CD14-positive monocyte (primary cell): ENCODE measurements around the gene TSC22D1. TPM values are rescaled to one million over a fixed set of nuclear protein-coding genes. Genes with fewer than 3 reads are reported as not detected.

Source experiments
- DNase-seq, 3 donors: peaks; one replicate each; pipeline ENCODE4 v3.0.0-alpha.2; 2011 to 2022
- H2AFZ ChIP-seq: 2 replicates; pipeline ENCODE4 v1.6.0; 2012; ENCODE audit warnings: mild to moderate bottlenecking, low read depth, low read length, inconsistent platforms; ENCODE audit not compliant: insufficient read depth, poor library complexity, severe bottlenecking
- H3K27ac ChIP-seq, 2 donors: 1 replicate in 1 of 2; 2 replicates in 1 of 2; pipeline ENCODE4 v1.5.1; 2012 to 2013; ENCODE audit warnings: low read length in 2 of 2, control low read depth in 1 of 2, inconsistent platforms in 1 of 2, low read depth in 1 of 2, mild to moderate bottlenecking in 1 of 2
- H3K27me3 ChIP-seq, 2 donors: one replicate each; pipeline versions ENCODE4 v1.6.0 to v1.6.1; 2011 to 2013; ENCODE audit warnings: low read length in 2 of 2; ENCODE audit not compliant: control insufficient read depth in 2 of 2, insufficient read depth in 2 of 2
- H3K36me3 ChIP-seq, 2 donors: replicated peaks in 1 of 2; 1 replicate in 1 of 2; 2 replicates in 1 of 2; pipeline versions ENCODE4 v1.5.1 to v1.6.1; 2012 to 2013; ENCODE audit warnings: low read length in 2 of 2, control low read depth in 1 of 2, inconsistent platforms in 1 of 2, mild to moderate bottlenecking in 1 of 2; ENCODE audit not compliant: insufficient read depth in 2 of 2, control insufficient read depth in 1 of 2
- H3K4me1 ChIP-seq, 2 donors: 1 replicate in 1 of 2; 2 replicates in 1 of 2; pipeline versions ENCODE4 v1.5.1 to v1.6.1; 2012 to 2013; ENCODE audit warnings: low read length in 2 of 2, control low read depth in 1 of 2, inconsistent platforms in 1 of 2, mild to moderate bottlenecking in 1 of 2, moderate library complexity in 1 of 2; ENCODE audit not compliant: insufficient read depth in 2 of 2, control insufficient read depth in 1 of 2
- H3K4me2 ChIP-seq: replicated peaks from 2 replicates; pipeline ENCODE3; 2012; ENCODE audit warnings: low read length, moderate library complexity, mild to moderate bottlenecking; ENCODE audit not compliant: poor library complexity, severe bottlenecking; ENCODE audit errors: extremely low read depth
- H3K4me3 ChIP-seq, 3 experiments: fragments of 200-600 bp in 1 of 3; sonication (generic) in 1 of 3; replicated peaks in 1 of 3; 1 replicate in 2 of 3; 2 replicates in 1 of 3; pipeline ENCODE4 v1.5.1; 2011 to 2013; ENCODE audit warnings: low read length in 3 of 3, mild to moderate bottlenecking in 3 of 3, control low read depth in 2 of 3, low read depth in 2 of 3, inconsistent platforms in 1 of 3, moderate library complexity in 1 of 3
- H3K79me2 ChIP-seq: 2 replicates; pipeline ENCODE4 v1.6.0; 2012; ENCODE audit warnings: mild to moderate bottlenecking, control low read depth, inconsistent platforms, low read length, moderate library complexity; ENCODE audit not compliant: insufficient read depth
- H3K9ac ChIP-seq: 2 replicates; pipeline ENCODE4 v1.6.0; 2017; ENCODE audit warnings: low read length, mild to moderate bottlenecking; ENCODE audit not compliant: insufficient read depth, poor library complexity, severe bottlenecking
- H3K9me3 ChIP-seq, 2 donors: replicated peaks in 1 of 2; 1 replicate in 1 of 2; 2 replicates in 1 of 2; pipeline versions ENCODE4 v1.5.1 to v1.6.1; 2012 to 2013; ENCODE audit warnings: low read length in 2 of 2, control low read depth in 1 of 2; ENCODE audit not compliant: control insufficient read depth in 1 of 2, insufficient read depth in 1 of 2
- H4K20me1 ChIP-seq: 2 replicates; pipeline ENCODE4 v1.6.0; 2012; ENCODE audit warnings: mild to moderate bottlenecking, low read length, control low read depth, moderate library complexity; ENCODE audit not compliant: insufficient read depth
- H3K27ac Mint-ChIP-seq, 7 donors: one replicate each; pipeline ENCODE4 v1.8.0; 2020; ENCODE audit warnings: mild to moderate bottlenecking in 7 of 7, mixed read lengths in 7 of 7, moderate library complexity in 6 of 7, inconsistent platforms in 2 of 7
- H3K27me3 Mint-ChIP-seq, 3 donors: one replicate each; pipeline ENCODE4 v1.8.0; 2021 to 2022; ENCODE audit warnings: low read depth in 3 of 3, mild to moderate bottlenecking in 3 of 3, mixed read lengths in 3 of 3, moderate library complexity in 3 of 3, inconsistent platforms in 1 of 3
- H3K36me3 Mint-ChIP-seq, 2 donors: one replicate each; pipeline ENCODE4 v1.8.0; 2020; ENCODE audit warnings: mixed read lengths in 2 of 2, inconsistent platforms in 1 of 2, mild to moderate bottlenecking in 1 of 2
- H3K4me1 Mint-ChIP-seq: one replicate; pipeline ENCODE4 v1.8.0; 2020; ENCODE audit warnings: mild to moderate bottlenecking, mixed read lengths
- H3K4me3 Mint-ChIP-seq, 2 donors: one replicate each; pipeline ENCODE4 v1.8.0; 2020; ENCODE audit warnings: mild to moderate bottlenecking in 2 of 2, mixed read lengths in 2 of 2, moderate library complexity in 1 of 2
- H3K9me3 Mint-ChIP-seq, 7 donors: one replicate each; pipeline ENCODE4 v1.8.0; 2020 to 2022; ENCODE audit warnings: mixed read lengths in 7 of 7, mild to moderate bottlenecking in 6 of 7, moderate library complexity in 6 of 7, inconsistent platforms in 2 of 7
- WGBS: methylation state at CpG from one replicate; pipeline ENCODE4 v1.1.5; 2013; ENCODE audit warnings: missing lambda C conversion rate; ENCODE audit not compliant: insufficient coverage; 5-methylcytosine and 5-hydroxymethylcytosine counted together
- intact Hi-C, 2 donors: fragments of 100-400 bp; cut with micrococcal nuclease; formaldehyde crosslinking; loops; one replicate each; pipeline versions ENCODE4 v1.15.0 to v1.15.1; 2023
- polyA plus RNA-seq, 3 donors: library from polyadenylated mRNA; depleted of rRNA in 1 of 3; unstranded in 2 of 3; stranded (reverse) in 1 of 3; fragments of 300-500 nt in 2 of 3; fragments of >200 nt in 1 of 3; fragmentation: Illumina TruSeq in 2 of 3; gene quantifications; 1 replicate in 2 of 3; 2 replicates in 1 of 3; pipeline ENCODE4 v1.2.3, GENCODE V29; 2012 to 2021
- TF ChIP-seq, protein P1 (sequence below): fragments of 200-600 bp; IDR thresholded peaks from one replicate; pipeline ENCODE4 v1.8.0; 2022; ENCODE audit warnings: antibody characterized with exemption, mild to moderate bottlenecking

Gene TSC22D1
- polyA plus RNA-seq, 3 donors: 1.9 to 10.4 (median 3.1) TPM

DNA sequence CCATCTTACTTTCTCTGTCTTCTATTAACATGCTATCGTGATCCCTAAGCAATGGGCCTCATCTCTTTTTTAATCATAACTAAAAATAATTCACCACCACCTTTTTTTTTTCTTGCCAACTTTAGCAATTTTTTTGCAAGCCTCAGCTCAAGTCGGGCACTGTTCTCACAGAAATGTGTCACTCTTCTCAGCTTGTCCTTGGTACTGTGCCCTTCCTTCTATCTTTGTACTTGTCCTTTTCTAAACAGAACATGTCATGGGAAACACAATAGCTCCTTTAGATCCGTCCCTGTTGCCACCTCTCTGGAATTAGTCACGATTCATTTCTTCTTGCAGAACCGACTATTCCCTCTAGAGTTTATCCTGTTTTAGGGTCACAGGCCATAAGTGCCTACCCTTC, 192.2 kb downstream of the TSC22D1 start:
- no peak overlapping the region for H2AFZ ChIP-seq
- H4K20me1 ChIP-seq: no peaks in the 10 kb centered on the region
- H3K4me3 ChIP-seq: no peak overlapping the region
- TF ChIP-seq, protein P1, sequence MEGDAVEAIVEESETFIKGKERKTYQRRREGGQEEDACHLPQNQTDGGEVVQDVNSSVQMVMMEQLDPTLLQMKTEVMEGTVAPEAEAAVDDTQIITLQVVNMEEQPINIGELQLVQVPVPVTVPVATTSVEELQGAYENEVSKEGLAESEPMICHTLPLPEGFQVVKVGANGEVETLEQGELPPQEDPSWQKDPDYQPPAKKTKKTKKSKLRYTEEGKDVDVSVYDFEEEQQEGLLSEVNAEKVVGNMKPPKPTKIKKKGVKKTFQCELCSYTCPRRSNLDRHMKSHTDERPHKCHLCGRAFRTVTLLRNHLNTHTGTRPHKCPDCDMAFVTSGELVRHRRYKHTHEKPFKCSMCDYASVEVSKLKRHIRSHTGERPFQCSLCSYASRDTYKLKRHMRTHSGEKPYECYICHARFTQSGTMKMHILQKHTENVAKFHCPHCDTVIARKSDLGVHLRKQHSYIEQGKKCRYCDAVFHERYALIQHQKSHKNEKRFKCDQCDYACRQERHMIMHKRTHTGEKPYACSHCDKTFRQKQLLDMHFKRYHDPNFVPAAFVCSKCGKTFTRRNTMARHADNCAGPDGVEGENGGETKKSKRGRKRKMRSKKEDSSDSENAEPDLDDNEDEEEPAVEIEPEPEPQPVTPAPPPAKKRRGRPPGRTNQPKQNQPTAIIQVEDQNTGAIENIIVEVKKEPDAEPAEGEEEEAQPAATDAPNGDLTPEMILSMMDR: no peak
- no peaks in the 10 kb centered on the region for H3K27me3 ChIP-seq
- H3K9ac ChIP-seq: no peak overlapping the region
- H3K27ac ChIP-seq: no peak overlapping the region
- H3K79me2 ChIP-seq: no peaks in the 10 kb centered on the region
- Mint-ChIP-seq H3K4me1 (peaks cover 10% of the 10 kb centered on the region), H3K4me3 (no peak overlapping the region), H3K27ac (peak overlapping the region in 1 of 7 donors; percentile 60), H3K9me3 (no peaks in the 10 kb centered on the region), H3K36me3 (no peaks in the 10 kb centered on the region), H3K27me3 (peaks cover 3 to 5% (median 4%) of the 10 kb centered on the region in 3 donors)
- no peaks in the 10 kb centered on the region for H3K4me1 ChIP-seq
- intact Hi-C loops: no loop called here
- WGBS: 91% methylated on average over 5 of the region's 5 CpGs
- H3K4me2 ChIP-seq: no peak overlapping the region
- DNase-seq: no peak
- H3K36me3 ChIP-seq: no peaks in the 10 kb centered on the region
- no peaks in the 10 kb centered on the region for H3K9me3 ChIP-seq

DNA sequence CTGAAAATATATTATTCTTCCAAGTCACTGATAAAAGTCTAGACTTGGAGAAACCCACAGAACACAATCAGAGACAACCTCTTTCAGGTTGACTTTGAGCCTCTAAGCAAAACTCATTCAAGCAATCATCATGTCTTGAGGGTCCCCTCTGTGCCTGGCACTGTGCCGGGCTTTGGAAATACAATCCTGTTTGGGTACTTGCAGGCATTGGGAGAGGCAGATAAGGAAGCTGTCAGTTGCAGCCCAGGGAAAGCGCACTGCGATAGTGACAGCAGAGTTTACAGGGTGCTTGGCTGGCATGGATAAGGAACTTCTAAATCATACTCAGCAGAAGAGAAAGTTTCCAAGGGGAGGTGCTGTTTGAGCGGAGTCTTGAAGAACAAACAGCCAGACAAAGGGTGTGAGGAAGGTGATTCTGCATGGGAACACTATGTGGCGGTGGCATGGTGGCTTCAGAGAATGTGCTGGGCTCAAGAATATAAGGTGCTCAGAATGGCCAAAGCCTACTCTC, 193.4 kb downstream of the TSC22D1 start:
- no peak for DNase-seq
- Histone ChIP-seq H3K4me3 (no peak overlapping the region), H2AFZ (no peak overlapping the region), H3K9me3 (no peaks in the 10 kb centered on the region), H3K79me2 (no peaks in the 10 kb centered on the region), H4K20me1 (no peaks in the 10 kb centered on the region), H3K4me2 (no peak overlapping the region), H3K36me3 (no peaks in the 10 kb centered on the region), H3K4me1 (no peaks in the 10 kb centered on the region), H3K27ac (no peak overlapping the region), H3K9ac (no peak overlapping the region), H3K27me3 (no peaks in the 10 kb centered on the region)
- Mint-ChIP-seq H3K4me1 (peaks cover 4% of the 10 kb centered on the region), H3K27ac (peak overlapping the region in 1 of 7 donors; percentile 74), H3K27me3 (peaks cover 3 to 8% (median 4%) of the 10 kb centered on the region in 3 donors), H3K9me3 (no peaks in the 10 kb centered on the region), H3K4me3 (no peak overlapping the region), H3K36me3 (no peaks in the 10 kb centered on the region)
- intact Hi-C loops: no loop called here
- TF ChIP-seq, protein P1: no peak
- 18% methylated on average over 3 of the region's 5 CpGs for WGBS

Other genes with a start within 250 kb of the TSC22D1 start
- gene SERP2, start 202.5 kb downstream of the TSC22D1 start, polyA plus RNA-seq: not detected